ENCODE measurements around the gene PCDHGA9. TPM values are rescaled to one million over a fixed set of nuclear protein-coding genes. Genes with fewer than 3 reads are reported as not detected.

PCDHGA9 gene
- polyA plus RNA-seq, 4 donors, result 5.5 to 6.5 (median 6.0) TPM

DNA sequence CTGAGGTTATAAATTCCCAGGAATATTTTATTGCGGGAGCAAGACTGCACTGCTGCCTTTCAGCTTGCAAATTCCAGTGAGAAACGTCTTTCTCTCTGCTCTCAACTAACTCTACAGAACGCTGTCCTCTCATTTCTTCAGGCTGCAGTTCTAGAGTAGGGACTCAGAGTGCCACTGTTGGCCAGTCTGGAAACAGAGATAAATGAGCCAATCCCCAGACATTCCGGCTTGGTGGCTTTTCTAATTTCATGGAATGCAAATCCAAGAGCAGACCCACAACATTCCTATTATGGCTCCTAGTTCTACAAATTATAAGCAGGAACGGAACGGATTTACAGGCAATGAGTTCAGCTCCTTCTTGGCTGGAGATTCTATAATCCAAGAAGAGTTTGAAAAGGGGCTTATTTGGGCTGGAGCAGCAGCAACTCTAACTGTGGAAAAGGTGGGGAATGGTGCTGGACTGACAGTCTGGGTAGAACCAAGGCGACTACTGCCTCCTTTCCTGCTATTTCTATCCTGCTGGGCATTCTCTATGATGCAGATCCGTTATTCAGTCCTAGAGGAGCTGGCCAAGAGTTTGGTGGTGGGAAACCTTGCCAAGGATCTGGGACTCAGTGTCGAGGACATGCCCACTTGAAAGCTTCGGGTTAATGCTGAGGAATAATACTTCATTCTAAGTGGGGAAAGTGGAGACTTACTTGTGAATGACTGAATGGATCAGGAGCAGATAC lies 37.0 kb downstream of the PCDHGA9 start:
- no peak for DNase-seq (ENCODE audit: low read depth in 4 of 4, low spot score in 3 of 4)

- no peak for DNase-seq (ENCODE audit: low read depth in 4 of 4, low spot score in 3 of 4)
Measured at GRCh38 chr5:141440341-141440740, 37.8 kb downstream of the PCDHGA9 start.

GRCh38 chr5:141441571-141442170 lies 39.1 kb downstream of the PCDHGA9 start:
- no peak for DNase-seq (ENCODE audit: low read depth in 4 of 4, low spot score in 3 of 4)

Other genes starting within 250 kb of the PCDHGA9 start
- 1 to 10 TPM; 4.9 to 6.2 (median 5.9) TPM for gene PCDHB7, start 230.1 kb upstream of the PCDHGA9 start, polyA plus RNA-seq (ENCODE audit: insufficient read length in 4 of 4)
- 1 to 10 TPM; 1.3 to 3.9 (median 2.6) TPM for gene PCDHB8, start 225.0 kb upstream of the PCDHGA9 start, polyA plus RNA-seq (ENCODE audit: insufficient read length in 4 of 4)
- 1 to 10 TPM; 3.5 to 7.7 (median 5.2) TPM for gene PCDHB16, start 220.4 kb upstream of the PCDHGA9 start, polyA plus RNA-seq (ENCODE audit: insufficient read length in 4 of 4)
- 1 to 10 TPM; 3.2 to 6.3 (median 3.8) TPM for gene PCDHB9, start 215.6 kb upstream of the PCDHGA9 start, polyA plus RNA-seq (ENCODE audit: insufficient read length in 4 of 4)
- 1 to 10 TPM; 6.5 to 9.4 (median 7.7) TPM for gene PCDHB10, start 210.4 kb upstream of the PCDHGA9 start, polyA plus RNA-seq (ENCODE audit: insufficient read length in 4 of 4)
- gene PCDHB11, start 203.2 kb upstream of the PCDHGA9 start, polyA plus RNA-seq (ENCODE audit: insufficient read length in 4 of 4), result 1 to 10 TPM; 4.8 to 6.3 (median 5.1) TPM
- 1 to 10 TPM; 4.6 to 6.5 (median 5.5) TPM for gene PCDHB12, start 194.1 kb upstream of the PCDHGA9 start, polyA plus RNA-seq (ENCODE audit: insufficient read length in 4 of 4)
- gene PCDHB13, start 188.9 kb upstream of the PCDHGA9 start, polyA plus RNA-seq (ENCODE audit: insufficient read length in 4 of 4), result 1 to 10 TPM; 5.6 to 6.8 (median 6.3) TPM
- gene PCDHB14, start 179.4 kb upstream of the PCDHGA9 start, polyA plus RNA-seq (ENCODE audit: insufficient read length in 4 of 4), result 10 to 100 TPM in 1 of 4 donors, 1 to 10 TPM in 3; 8.1 to 11.2 (median 8.8) TPM
- 10 to 100 TPM; 14.7 to 17.0 (median 16.0) TPM for gene PCDHB15, start 157.4 kb upstream of the PCDHGA9 start, polyA plus RNA-seq (ENCODE audit: insufficient read length in 4 of 4)
- under 1 TPM in 1 of 4 donors, not detected in 3; 0.04 TPM for gene SLC25A2, start 98.7 kb upstream of the PCDHGA9 start, polyA plus RNA-seq (ENCODE audit: insufficient read length in 4 of 4)
- gene TAF7, start 82.0 kb upstream of the PCDHGA9 start, polyA plus RNA-seq (ENCODE audit: insufficient read length in 4 of 4), result 100 to 1,000 TPM; 146 to 183 (median 171) TPM
- gene PCDHGA1, start 72.3 kb upstream of the PCDHGA9 start, polyA plus RNA-seq (ENCODE audit: insufficient read length in 4 of 4), result 1 to 10 TPM in 2 of 4 donors, under 1 TPM in 2; 0.74 to 1.3 (median 0.96) TPM
- 1 to 10 TPM; 5.8 to 7.7 (median 6.1) TPM for gene PCDHGA2, start 64.0 kb upstream of the PCDHGA9 start, polyA plus RNA-seq (ENCODE audit: insufficient read length in 4 of 4)
- 1 to 10 TPM; 2.2 to 4.2 (median 3.1) TPM for gene PCDHGA3, start 58.9 kb upstream of the PCDHGA9 start, polyA plus RNA-seq (ENCODE audit: insufficient read length in 4 of 4)
- gene PCDHGB1, start 52.7 kb upstream of the PCDHGA9 start, polyA plus RNA-seq (ENCODE audit: insufficient read length in 4 of 4), result 1 to 10 TPM; 1.3 to 2.4 (median 2.0) TPM
- gene PCDHGA4, start 47.8 kb upstream of the PCDHGA9 start, polyA plus RNA-seq (ENCODE audit: insufficient read length in 4 of 4), result 1 to 10 TPM; 2.3 to 3.1 (median 2.5) TPM
- gene PCDHGB2, start 42.8 kb upstream of the PCDHGA9 start, polyA plus RNA-seq (ENCODE audit: insufficient read length in 4 of 4), result 1 to 10 TPM; 3.4 to 4.7 (median 3.9) TPM
- gene PCDHGA5, start 38.6 kb upstream of the PCDHGA9 start, polyA plus RNA-seq (ENCODE audit: insufficient read length in 4 of 4), result 1 to 10 TPM; 2.2 to 3.0 (median 2.5) TPM
- gene PCDHGB3, start 32.5 kb upstream of the PCDHGA9 start, polyA plus RNA-seq (ENCODE audit: insufficient read length in 4 of 4), result 1 to 10 TPM; 1.7 to 2.3 (median 2.0) TPM
- gene PCDHGA6, start 28.9 kb upstream of the PCDHGA9 start, polyA plus RNA-seq (ENCODE audit: insufficient read length in 4 of 4), result 1 to 10 TPM; 5.4 to 9.1 (median 6.5) TPM
- gene PCDHGA7, start 20.0 kb upstream of the PCDHGA9 start, polyA plus RNA-seq (ENCODE audit: insufficient read length in 4 of 4), result 1 to 10 TPM; 2.1 to 2.8 (median 2.2) TPM
- gene PCDHGB4, start 15.1 kb upstream of the PCDHGA9 start, polyA plus RNA-seq (ENCODE audit: insufficient read length in 4 of 4), result 1 to 10 TPM; 4.3 to 6.6 (median 6.0) TPM
- under 1 TPM; 0.30 to 0.52 (median 0.32) TPM for gene PCDHGA8, start 10.1 kb upstream of the PCDHGA9 start, polyA plus RNA-seq (ENCODE audit: insufficient read length in 4 of 4)
- 10 to 100 TPM in 1 of 4 donors, 1 to 10 TPM in 3; 9.4 to 11.0 (median 9.7) TPM for gene PCDHGB5, start 4.8 kb upstream of the PCDHGA9 start, polyA plus RNA-seq (ENCODE audit: insufficient read length in 4 of 4)
- gene PCDHGB6, start 5.2 kb downstream of the PCDHGA9 start, polyA plus RNA-seq (ENCODE audit: insufficient read length in 4 of 4), result 1 to 10 TPM; 7.0 to 8.3 (median 8.2) TPM
- gene PCDHGA10, start 10.2 kb downstream of the PCDHGA9 start, polyA plus RNA-seq (ENCODE audit: insufficient read length in 4 of 4), result 1 to 10 TPM; 3.7 to 3.9 (median 3.9) TPM
- 10 to 100 TPM; 15.4 to 16.6 (median 15.9) TPM for gene PCDHGB7, start 14.9 kb downstream of the PCDHGA9 start, polyA plus RNA-seq (ENCODE audit: insufficient read length in 4 of 4)
- gene PCDHGA11, start 18.3 kb downstream of the PCDHGA9 start, polyA plus RNA-seq (ENCODE audit: insufficient read length in 4 of 4), result 1 to 10 TPM; 4.4 to 5.5 (median 4.9) TPM
- 1 to 10 TPM in 3 of 4 donors, under 1 TPM in 1; 0.97 to 2.1 (median 1.7) TPM for gene PCDHGA12, start 27.7 kb downstream of the PCDHGA9 start, polyA plus RNA-seq (ENCODE audit: insufficient read length in 4 of 4)
- 100 to 1,000 TPM; 105 to 128 (median 117) TPM for gene PCDHGC3, start 73.2 kb downstream of the PCDHGA9 start, polyA plus RNA-seq (ENCODE audit: insufficient read length in 4 of 4)
- 1 to 10 TPM; 2.8 to 3.4 (median 3.2) TPM for gene PCDHGC4, start 82.3 kb downstream of the PCDHGA9 start, polyA plus RNA-seq (ENCODE audit: insufficient read length in 4 of 4)
- under 1 TPM; 0.11 to 0.61 (median 0.34) TPM for gene PCDHGC5, start 86.3 kb downstream of the PCDHGA9 start, polyA plus RNA-seq (ENCODE audit: insufficient read length in 4 of 4)
- gene DIAPH1, start 216.2 kb downstream of the PCDHGA9 start, polyA plus RNA-seq (ENCODE audit: insufficient read length in 4 of 4), result 10 to 100 TPM; 62.7 to 71.7 (median 70.4) TPM
- 100 to 1,000 TPM in 1 of 4 donors, 10 to 100 TPM in 3; 93.3 to 102 (median 95.2) TPM for gene HDAC3, start 234.1 kb downstream of the PCDHGA9 start, polyA plus RNA-seq (ENCODE audit: insufficient read length in 4 of 4)
- 1 to 10 TPM in 2 of 4 donors, under 1 TPM in 2; 0.73 to 1.4 (median 1.1) TPM for gene RELL2, start 234.2 kb downstream of the PCDHGA9 start, polyA plus RNA-seq (ENCODE audit: insufficient read length in 4 of 4)
- gene FCHSD1, start 248.6 kb downstream of the PCDHGA9 start, polyA plus RNA-seq (ENCODE audit: insufficient read length in 4 of 4), result 10 to 100 TPM; 11.6 to 14.3 (median 13.8) TPM